Cardiac septum (tissue), 1 donor: ENCODE data around the gene CLDN15. TPM values are rescaled to one million over a fixed set of nuclear protein-coding genes. Genes with fewer than 3 reads are reported as not detected.
"Not testable (repeated sequence)": the region's sequence is repeated elsewhere in the genome, so short reads cannot be mapped to it uniquely, and the experiment has no call there.

Experiments used
- DNase-seq: peaks from one replicate; pipeline ENCODE4 v3.0.0-alpha.2; 2020; ENCODE audit warnings: low spot score
- intact Hi-C: fragments of 100-400 bp; cut with DNase I; formaldehyde crosslinking; loops from one replicate; pipeline ENCODE4 v1.14.0; 2022
- long read RNA-seq: library from polyadenylated mRNA; unstranded; transcript quantifications from one replicate; pipeline ENCODE4 v2.0.0, GENCODE V29; 2021
- total RNA-seq: library from RNA; stranded (reverse); fragmentation: NEBNext Ultra II Directional; extraction: Animal tissue kit (Norgen Biotek cat#: 25700); gene quantifications from one replicate; pipeline ENCODE4 v1.2.1, GENCODE V29; 2021
- donor health status: DM: no; HTN: no; CAD: no.

The CLDN15 gene
- 2.6 TPM for total RNA-seq
- long read RNA-seq, partial matches to known transcripts, result 2 of 3 reads
- long read RNA-seq, other reads (novel, unspliced or antisense), result 1 of 3 reads

GRCh38 chr7:101237206-101238067 lies at the start of gene CLDN15:
Gene CLDN15 (minus strand): TSS chr7:101237802. CDS start chr7:101237581, 221 bp downstream.
- intact Hi-C loops, result no loop called here
- no peak for DNase-seq

- intact Hi-C loops, result no loop called here
- no peak for DNase-seq
These were observed 49.4 kb upstream of the CLDN15 start for GRCh38 chr7:101287032-101287431.

DNA sequence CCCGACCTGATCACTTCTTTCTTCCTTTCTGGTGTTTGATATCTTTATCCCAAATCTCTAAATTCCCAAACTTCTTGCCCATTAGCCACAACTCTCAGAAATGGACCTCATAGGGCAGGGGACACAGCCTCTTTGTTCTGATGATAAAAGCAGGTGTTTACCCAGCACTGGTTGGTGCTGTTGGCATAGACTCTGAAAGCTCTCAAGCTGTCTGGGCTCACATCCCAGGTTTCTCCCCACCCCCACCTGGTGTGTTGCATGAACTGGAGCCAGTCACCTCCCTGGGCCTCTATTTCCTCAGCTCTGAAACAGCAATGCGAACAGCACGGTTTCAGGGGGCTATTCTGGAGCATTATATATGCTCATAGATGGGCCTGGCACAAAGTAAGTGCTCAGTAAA lies 48.3 kb upstream of the CLDN15 start:
- DNase-seq, intact Hi-C loops: not testable (repeated sequence)

- no peak for DNase-seq
- intact Hi-C loops, result no loop called here
These were observed 47.6 kb upstream of the CLDN15 start for GRCh38 chr7:101285171-101285570.

DNA sequence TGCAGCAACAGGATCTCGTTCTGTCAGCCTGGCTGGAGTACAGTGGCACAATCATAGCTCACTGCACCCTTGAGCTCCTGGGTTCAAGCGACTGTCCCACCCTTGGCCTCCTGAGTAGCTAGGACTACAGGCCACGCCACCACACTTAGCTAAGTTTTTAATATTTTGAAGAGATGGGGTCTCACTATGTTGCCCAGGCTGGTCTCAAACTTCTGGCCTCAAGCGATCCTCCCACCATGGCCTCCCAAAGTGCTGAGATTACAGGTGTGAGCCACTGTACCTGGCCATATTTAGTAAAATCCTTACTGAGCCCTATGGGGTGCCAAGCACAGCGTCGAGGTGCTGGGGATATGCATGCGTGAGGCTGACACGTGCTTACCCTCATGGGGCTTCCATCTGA lies 43.3 kb upstream of the CLDN15 start:
- intact Hi-C loops, result loop anchor here (5.0 kb wide), 1 partner anchor 39 kb away; no protein-coding TSS in a partner anchor
- DNase-seq, result not testable (repeated sequence)

DNA sequence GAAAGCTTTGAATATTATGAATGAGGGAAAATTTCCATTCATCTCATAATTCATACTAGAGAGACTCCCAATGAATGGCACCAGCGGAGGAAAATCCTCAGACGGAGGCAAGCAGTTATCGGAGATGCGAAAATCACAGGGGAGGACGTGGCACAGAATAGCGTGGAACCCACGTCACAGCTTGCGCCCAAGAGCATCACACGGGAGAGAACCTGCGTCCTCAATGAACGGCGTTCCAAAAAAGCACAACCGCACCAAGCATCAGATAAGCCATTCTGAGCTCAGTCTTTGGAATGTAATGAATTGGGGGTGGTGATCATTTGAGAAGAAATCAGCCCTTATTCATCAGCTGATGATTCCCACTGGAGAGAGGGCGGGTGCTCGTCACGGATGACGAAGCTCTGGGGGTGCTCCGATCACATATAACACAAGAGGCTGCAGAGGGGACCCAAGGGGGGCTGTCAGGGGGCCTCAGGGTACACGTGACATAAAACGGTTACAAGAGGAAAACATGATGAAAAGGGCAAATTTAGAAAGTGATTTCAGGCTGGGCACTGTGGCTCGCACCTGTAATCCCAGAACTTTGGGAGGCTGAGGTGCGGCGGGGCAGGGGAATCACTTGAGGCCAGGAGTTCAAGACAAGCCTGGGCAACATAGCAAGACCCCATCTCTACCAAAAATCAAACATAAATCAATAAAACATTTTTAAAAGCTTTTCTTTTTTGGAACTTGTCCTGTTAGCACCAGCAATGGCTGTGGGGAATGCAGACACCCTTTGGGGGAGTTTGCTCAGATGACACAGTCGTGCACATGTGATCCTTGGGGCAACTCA lies 41.1 kb upstream of the CLDN15 start:
- intact Hi-C loops, result no loop called here
- no peak for DNase-seq

GRCh38 chr7:101277155-101277554 lies 39.6 kb upstream of the CLDN15 start:
- intact Hi-C loops, result no loop called here
- DNase-seq, result no peak

- no peak for DNase-seq
- intact Hi-C loops, result no loop called here
These were observed 35.6 kb upstream of the CLDN15 start for GRCh38 chr7:101273206-101273605.

DNA sequence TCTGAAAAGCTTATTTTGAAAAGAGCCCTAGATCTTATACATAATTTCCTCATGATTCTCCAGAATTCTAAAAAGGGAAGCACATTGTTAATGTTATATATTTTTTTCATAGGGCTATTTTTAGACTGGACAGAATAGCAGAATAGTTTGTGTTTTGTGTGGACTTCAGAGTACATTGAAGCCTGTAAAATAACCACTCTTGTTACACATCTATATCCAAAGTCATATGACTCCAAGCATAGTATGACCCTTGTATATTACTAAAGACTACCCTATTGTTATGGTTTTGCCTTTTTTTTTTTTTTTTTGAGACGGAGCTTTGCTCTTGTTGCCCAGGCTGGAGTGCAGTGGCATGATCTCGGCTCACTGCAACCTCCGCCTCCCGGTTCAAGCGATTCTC lies 33.4 kb upstream of the CLDN15 start:
- intact Hi-C loops, result no loop called here
- no peak for DNase-seq

DNA sequence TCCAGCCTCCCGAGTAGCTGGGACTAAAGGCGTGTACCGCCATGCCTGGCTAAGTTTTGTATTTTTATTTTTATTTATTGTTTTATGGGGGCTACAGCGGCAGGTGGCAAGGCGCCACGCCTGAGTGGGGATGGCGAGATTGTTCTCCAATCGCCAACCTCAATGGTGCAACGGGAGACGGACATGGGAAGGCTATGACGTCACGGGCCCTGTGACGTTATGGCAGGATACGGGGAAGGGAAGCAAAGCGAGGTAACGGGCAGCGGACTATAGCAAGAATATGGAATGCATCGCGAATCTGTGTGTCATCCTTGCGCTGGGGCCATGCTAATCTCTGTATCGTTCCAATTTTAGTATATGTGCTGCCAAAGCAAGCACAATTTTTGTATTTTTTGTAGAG lies 32.1 kb upstream of the CLDN15 start:
- DNase-seq, result no peak
- intact Hi-C loops, result no loop called here

- DNase-seq, result no peak
- intact Hi-C loops, result no loop called here
These were observed 28.3 kb upstream of the CLDN15 start for GRCh38 chr7:101265622-101266516.

DNA sequence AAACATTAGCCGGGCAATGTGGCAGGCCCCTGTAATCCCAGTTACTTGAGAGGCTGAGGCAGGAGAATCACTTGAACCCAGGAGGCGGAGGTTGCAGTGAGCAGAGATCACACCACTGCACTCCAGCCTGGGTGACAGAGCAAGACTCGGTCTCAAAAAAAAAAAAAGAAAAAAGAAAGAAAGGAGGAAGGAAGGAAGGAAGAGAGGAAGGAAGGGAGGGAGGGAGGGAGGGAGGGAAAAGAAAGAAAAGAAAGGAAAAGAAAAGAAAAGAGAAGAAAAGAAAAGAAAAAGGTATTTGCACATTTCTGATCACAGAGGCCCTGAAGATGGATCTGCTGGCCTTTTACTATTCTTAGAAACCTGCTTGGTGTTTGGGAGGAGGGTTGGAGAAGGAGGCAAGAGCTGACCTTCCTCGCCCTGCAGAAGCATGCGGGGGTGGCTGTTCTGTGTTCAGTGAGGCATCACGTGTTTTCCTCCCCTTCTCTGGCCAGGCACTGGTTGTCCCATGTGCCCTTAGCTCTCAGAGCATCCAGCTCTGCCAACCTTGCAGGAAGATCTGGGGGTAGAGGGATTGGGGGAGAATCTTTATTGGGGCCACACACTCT lies 26.6 kb upstream of the CLDN15 start:
- intact Hi-C loops, result not testable (repeated sequence)
- peak; percentile 81 for DNase-seq

GRCh38 chr7:101258243-101258731 lies 20.7 kb upstream of the CLDN15 start:
- intact Hi-C loops, result no loop called here
- DNase-seq, result no peak

GRCh38 chr7:101255796-101256195 lies 18.2 kb upstream of the CLDN15 start:
- DNase-seq, result no peak
- intact Hi-C loops, result no loop called here

DNA sequence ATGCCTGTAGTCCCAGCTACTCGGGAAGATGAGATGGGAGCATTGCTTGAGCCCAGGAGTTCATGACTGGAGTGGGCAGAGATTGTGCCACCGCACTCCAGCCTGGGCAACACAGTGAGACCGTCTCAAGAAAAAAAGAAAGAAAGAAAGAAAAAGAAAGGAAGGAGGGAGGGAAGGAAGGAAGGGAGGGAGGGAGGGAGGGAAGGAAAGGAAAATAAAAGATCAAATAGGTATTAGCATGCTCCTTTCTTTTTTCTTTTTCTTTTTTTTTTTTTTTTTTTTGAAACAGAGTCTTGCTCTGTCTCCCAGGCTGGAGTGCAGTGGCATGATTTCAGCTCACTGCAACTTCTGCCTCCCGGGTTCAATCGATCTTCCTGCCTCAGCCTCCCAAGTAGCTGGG lies 15.6 kb upstream of the CLDN15 start:
- not testable (repeated sequence) for DNase-seq
- intact Hi-C loops, result loop anchor here (5.0 kb wide), 1 partner anchor 36 kb away; the partner anchor contains the start of genes PLOD3 and ZNHIT1

DNA sequence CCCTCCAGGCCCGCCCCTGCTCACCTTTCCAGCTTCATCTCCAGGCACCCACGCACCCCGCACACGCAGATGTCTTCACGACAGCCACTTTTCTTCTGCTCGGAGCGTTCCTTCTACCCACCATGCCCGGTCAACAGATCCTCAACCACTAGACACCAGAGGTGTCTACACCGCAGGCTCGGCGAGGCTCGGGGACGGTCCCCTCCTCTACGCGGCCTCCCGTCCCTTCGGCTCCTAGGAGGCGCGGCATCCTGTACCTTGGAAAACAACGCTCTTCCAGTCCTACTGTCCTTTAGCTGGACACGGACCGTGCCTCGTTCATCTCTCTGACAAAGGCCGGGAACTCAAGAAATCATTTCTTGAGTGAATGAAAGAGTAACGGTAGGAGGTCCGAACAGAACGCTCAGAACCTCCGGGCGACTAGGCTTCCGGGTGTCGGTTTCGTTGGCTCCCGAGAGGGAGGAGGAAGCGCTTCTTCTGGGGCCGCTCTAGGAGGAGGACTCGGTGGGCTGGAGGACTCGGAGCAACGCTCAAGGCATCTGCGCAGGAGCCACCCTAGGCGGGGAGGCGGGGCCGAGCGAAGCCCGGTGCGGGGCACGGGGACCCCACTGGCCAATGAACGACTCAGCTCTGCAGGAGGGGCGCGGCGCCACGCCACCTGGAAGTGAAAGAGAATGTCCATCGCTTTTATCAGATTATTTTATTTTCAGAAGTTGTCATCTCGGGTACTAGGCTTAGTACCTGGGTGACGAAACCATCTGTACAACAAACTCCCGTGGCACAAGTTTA lies 14.5 kb upstream of the CLDN15 start:
- intact Hi-C loops, result loop anchor here (5.0 kb wide), 1 partner anchor 35 kb away; the partner anchor contains the start of genes PLOD3 and ZNHIT1
- DNase-seq, result peak; percentile 99

DNA sequence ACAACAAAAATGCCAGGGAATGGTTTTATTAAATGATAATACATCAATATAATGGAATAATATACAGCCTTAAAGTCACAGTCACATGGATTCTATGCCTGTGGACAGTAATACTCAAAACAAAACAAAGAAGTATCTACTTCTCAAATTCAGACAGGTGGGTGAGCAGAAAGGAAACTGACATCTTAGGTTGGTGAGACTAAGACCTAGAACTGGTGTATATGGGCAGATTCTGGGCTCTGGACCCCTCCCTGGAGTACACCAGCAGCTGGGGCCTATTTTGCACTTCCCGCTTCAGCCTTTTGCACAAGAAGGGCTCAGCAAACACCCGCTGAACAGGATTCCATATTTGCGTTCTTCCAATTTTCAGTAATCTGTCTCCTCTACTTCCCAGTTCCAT lies 12.7 kb upstream of the CLDN15 start:
- DNase-seq, result no peak
- intact Hi-C loops, result loop anchor here (5.0 kb wide), 1 partner anchor 33 kb away; the partner anchor contains the start of genes PLOD3 and ZNHIT1

- intact Hi-C loops, result no loop called here
- DNase-seq, result no peak
These were observed 10.7 kb upstream of the CLDN15 start for GRCh38 chr7:101248276-101248675.
